ENCODE data around the gene NLGN1. TPM values are rescaled to one million over a fixed set of nuclear protein-coding genes. Genes with fewer than 3 reads are reported as not detected.

Gene NLGN1
- total RNA-seq, 1 donor from 2014 or later = 34.8 TPM

DNA sequence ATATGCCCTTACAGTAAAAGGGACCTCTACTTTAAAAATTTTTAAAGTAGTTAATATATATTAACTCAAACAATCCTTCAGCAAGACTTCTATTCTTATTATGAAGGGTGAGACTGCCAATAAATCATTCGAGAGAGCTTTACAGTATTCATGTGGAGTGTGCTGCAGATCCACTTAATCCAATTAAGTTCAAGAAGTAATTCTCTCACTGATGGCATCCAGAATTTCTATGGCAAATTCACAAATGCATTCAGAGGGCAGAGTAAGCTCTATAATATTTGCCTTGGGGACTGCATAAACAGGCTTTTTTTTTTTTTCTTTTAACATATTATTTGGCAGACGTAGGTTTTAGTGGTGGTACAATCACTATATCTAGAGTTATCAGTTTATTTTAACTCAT lies 692.0 kb downstream of the NLGN1 start:
- no peak overlapping the region for H3K27ac Mint-ChIP-seq
- no peaks in the 10 kb centered on the region for H3K9me3 ChIP-seq (ENCODE audit: low read depth)
- no peaks in the 10 kb centered on the region for H3K36me3 Mint-ChIP-seq

DNA sequence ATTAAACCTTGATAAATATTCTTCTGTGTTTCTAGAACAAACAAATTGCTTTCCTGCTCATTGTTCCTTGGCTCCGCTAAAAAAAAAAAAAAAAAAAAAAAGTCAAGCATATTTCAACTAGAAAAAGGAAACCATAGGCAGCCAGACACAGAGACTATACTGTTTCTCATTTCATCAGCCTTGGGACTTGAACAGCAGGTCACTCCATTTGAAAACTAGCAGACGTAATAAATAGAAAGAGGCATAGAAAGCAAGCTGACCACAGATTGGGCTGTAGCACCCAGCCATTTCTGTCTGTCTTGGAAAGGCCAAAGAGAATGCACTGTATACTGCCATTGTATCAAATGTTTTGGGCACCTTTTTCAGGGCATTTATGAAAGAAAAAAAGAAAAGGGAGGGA lies 697.1 kb downstream of the NLGN1 start:
- Histone ChIP-seq H3K4me3 (no peak overlapping the region), H2AFZ (replicated peaks) (no peak overlapping the region), H3K27me3 (no peaks in the 10 kb centered on the region), H3K9me3 (ENCODE audit: low read depth) (no peaks in the 10 kb centered on the region), H3F3A (ENCODE audit: low read depth) (no peaks in the 10 kb centered on the region), H3K4me2 (no peak overlapping the region), H4K20me1 (ENCODE audit: low read depth) (no peaks in the 10 kb centered on the region), H3K9ac (no peak overlapping the region), H3K79me2 (ENCODE audit: low read depth) (no peaks in the 10 kb centered on the region), H3K36me3 (no peaks in the 10 kb centered on the region), H3K4me1 (no peaks in the 10 kb centered on the region), H3K27ac (no peak overlapping the region)
- no peaks in the 10 kb centered on the region for H3K9me3 Mint-ChIP-seq
- H3K4me1 Mint-ChIP-seq = peaks cover 7% of the 10 kb centered on the region
- H3K4me3 Mint-ChIP-seq = no peak overlapping the region
- TF ChIP-seq, protein P1, sequence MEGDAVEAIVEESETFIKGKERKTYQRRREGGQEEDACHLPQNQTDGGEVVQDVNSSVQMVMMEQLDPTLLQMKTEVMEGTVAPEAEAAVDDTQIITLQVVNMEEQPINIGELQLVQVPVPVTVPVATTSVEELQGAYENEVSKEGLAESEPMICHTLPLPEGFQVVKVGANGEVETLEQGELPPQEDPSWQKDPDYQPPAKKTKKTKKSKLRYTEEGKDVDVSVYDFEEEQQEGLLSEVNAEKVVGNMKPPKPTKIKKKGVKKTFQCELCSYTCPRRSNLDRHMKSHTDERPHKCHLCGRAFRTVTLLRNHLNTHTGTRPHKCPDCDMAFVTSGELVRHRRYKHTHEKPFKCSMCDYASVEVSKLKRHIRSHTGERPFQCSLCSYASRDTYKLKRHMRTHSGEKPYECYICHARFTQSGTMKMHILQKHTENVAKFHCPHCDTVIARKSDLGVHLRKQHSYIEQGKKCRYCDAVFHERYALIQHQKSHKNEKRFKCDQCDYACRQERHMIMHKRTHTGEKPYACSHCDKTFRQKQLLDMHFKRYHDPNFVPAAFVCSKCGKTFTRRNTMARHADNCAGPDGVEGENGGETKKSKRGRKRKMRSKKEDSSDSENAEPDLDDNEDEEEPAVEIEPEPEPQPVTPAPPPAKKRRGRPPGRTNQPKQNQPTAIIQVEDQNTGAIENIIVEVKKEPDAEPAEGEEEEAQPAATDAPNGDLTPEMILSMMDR (IDR thresholded peaks at IDR 0.05) = no peak
- no peak for TF ChIP-seq EZH2phosphoT487 (IDR thresholded peaks at IDR 0.05)
- TF ChIP-seq EZH2 (IDR thresholded peaks at IDR 0.05) = no peak
- H3K27ac Mint-ChIP-seq = no peak overlapping the region
- no peak for DNase-seq (ENCODE audit: low spot score)
- H3K36me3 Mint-ChIP-seq = no peaks in the 10 kb centered on the region
- no peaks in the 10 kb centered on the region for H3K27me3 Mint-ChIP-seq (ENCODE audit: insufficient read depth, low read depth)

More for the DNA sequence above, 692.0 kb downstream of the NLGN1 start:
- Histone ChIP-seq H3K36me3 (no peaks in the 10 kb centered on the region), H3K27ac (no peak overlapping the region), H3K79me2 (ENCODE audit: low read depth) (no peaks in the 10 kb centered on the region), H3K4me3 (no peak overlapping the region), H4K20me1 (ENCODE audit: low read depth) (no peaks in the 10 kb centered on the region), H3F3A (ENCODE audit: low read depth) (peaks cover 5% of the 10 kb centered on the region), H2AFZ (replicated peaks) (no peak overlapping the region), H3K4me1 (no peaks in the 10 kb centered on the region), H3K4me2 (no peak overlapping the region), H3K27me3 (no peaks in the 10 kb centered on the region), H3K9ac (no peak overlapping the region)
- TF ChIP-seq EZH2 (IDR thresholded peaks at IDR 0.05) (no peak), EZH2phosphoT487 (IDR thresholded peaks at IDR 0.05) (no peak)
- TF ChIP-seq, protein P1 (IDR thresholded peaks at IDR 0.05) = no peak
- no peak for DNase-seq (ENCODE audit: low spot score)
- H3K4me1 Mint-ChIP-seq = peaks cover 4% of the 10 kb centered on the region
- H3K9me3 Mint-ChIP-seq = no peaks in the 10 kb centered on the region
- H3K4me3 Mint-ChIP-seq = no peak overlapping the region
- no peaks in the 10 kb centered on the region for H3K27me3 Mint-ChIP-seq (ENCODE audit: insufficient read depth, low read depth)

DNA sequence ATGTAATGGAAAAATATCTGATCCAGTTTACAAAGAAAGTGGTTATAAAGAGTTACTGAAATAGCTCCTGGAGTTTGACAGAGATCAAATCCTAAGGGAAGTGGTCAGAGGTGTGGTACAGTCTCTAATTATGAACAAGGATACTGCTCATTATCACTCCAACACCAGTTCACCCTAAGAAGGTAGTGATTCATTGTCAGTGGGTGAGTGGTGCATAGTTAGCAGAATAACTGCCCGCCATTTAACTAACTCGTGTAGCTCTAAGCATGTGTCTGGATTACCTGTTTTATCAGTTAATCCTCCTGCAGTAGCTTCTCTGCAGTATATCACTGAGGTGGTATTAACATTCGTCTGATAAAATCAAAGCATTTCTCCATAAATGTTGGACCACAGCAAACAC lies 700.1 kb downstream of the NLGN1 start:
- TF ChIP-seq EZH2 (IDR thresholded peaks at IDR 0.05) (no peak), EZH2phosphoT487 (IDR thresholded peaks at IDR 0.05) (no peak)
- TF ChIP-seq, protein P1 (IDR thresholded peaks at IDR 0.05) = no peak
- Histone ChIP-seq H3K9ac (no peak overlapping the region), H3K9me3 (ENCODE audit: low read depth) (no peaks in the 10 kb centered on the region), H4K20me1 (ENCODE audit: low read depth) (no peaks in the 10 kb centered on the region), H3K4me3 (no peak overlapping the region), H3K36me3 (no peaks in the 10 kb centered on the region), H3K27ac (no peak overlapping the region), H3F3A (ENCODE audit: low read depth) (no peaks in the 10 kb centered on the region), H3K4me2 (no peak overlapping the region), H3K4me1 (no peaks in the 10 kb centered on the region), H3K27me3 (no peaks in the 10 kb centered on the region), H3K79me2 (ENCODE audit: low read depth) (no peaks in the 10 kb centered on the region), H2AFZ (replicated peaks) (no peak overlapping the region)
- Mint-ChIP-seq H3K36me3 (no peaks in the 10 kb centered on the region), H3K4me1 (peaks cover 7% of the 10 kb centered on the region), H3K27ac (no peak overlapping the region), H3K9me3 (no peaks in the 10 kb centered on the region), H3K4me3 (no peak overlapping the region), H3K27me3 (ENCODE audit: insufficient read depth, low read depth) (no peaks in the 10 kb centered on the region)
- peak; percentile 3 for DNase-seq (ENCODE audit: low spot score)
